ENCODE data around the gene ANKRD34C. TPM values are rescaled to one million over a fixed set of nuclear protein-coding genes. Genes with fewer than 3 reads are reported as not detected.

ANKRD34C gene
- not detected for total RNA-seq

DNA sequence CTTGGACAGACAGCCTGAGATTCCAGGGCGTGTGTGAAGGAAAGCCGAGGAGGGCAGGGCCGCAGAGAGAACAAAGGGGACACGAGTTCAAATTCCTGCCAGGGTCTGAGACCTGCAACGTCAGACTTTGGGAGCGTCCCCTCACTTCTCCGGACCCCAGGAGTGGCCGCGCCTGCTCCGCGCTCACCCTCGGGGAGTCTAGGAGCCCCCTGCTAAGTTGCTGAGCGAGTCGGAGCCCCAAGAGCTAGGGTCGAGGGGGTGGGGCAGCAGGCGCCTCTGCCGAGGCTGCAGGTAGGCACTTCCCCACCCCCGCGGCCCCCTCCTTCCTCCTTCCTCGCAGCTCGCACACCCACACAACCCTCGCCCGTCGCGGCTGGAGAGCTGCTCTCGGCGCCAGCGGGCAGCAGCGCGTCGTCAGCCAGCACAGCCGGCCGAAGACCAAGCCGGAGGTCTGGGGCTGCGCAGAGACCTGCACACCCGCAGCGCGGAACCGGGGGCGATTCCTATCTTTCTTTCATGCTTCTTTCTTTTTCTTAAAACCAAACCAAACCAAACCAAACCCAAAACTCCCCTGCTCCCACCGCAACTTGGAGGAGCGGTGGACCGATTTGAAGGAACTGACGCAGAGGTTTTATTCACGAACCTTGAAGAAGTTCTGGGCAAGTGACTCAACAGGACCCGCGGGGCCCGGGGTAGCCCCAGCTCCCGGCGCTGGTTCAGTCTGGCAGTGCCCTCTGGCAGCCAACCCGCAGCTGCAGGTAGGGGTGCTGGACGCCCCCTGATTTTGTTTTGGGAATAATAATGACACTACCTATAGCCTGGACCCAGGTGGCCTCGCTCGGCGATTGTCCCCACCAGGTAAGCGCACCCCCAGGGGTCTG, at the start of gene ANKRD34C:
Gene ANKRD34C (plus strand): TSS at position 352 of the 881 bp plus-strand sequence. CDS start 10,563 bp downstream, outside the sequence.
- no peaks in the 10 kb centered on the region for H3K9me3 Mint-ChIP-seq
- H3K36me3 Mint-ChIP-seq (ENCODE audit: low read depth): no peaks in the 10 kb centered on the region
- ChIA-PET POLR2A (no interaction called here), CTCF (no interaction called here)
- no peak for DNase-seq
- peaks cover 62% of the 10 kb centered on the region for H3K27me3 Mint-ChIP-seq
- H3K4me1 Mint-ChIP-seq: no peaks in the 10 kb centered on the region
- no peak within 1 kb of the TSS for H3K4me3 Mint-ChIP-seq
- H3K27ac Mint-ChIP-seq: peak within 1 kb of the TSS; percentile 34

DNA sequence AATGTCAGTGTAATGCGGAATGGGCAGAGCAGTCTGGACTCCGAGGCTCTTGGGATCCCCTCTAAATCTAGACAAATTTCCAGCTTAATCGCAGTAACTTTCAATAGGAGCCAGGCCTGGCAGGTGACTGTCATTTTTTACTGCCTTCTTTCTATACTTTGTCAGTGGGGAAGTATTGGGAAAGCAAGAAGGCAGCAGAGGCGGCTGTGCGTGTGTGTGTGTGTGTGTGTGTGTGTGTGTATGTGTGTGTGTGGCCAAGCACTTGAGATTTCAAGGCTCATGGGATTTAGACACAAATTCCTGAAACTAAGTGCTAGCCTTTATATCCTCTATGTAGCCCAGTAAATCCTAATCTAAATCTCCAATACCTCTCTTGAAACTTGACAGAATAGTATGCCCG, 49.3 kb upstream of the ANKRD34C start:
- Mint-ChIP-seq H3K36me3 (ENCODE audit: low read depth) (no peaks in the 10 kb centered on the region), H3K27ac (no peak overlapping the region), H3K4me3 (no peak overlapping the region), H3K27me3 (peaks cover 7% of the 10 kb centered on the region), H3K4me1 (no peaks in the 10 kb centered on the region), H3K9me3 (no peaks in the 10 kb centered on the region)
- ChIA-PET POLR2A (no interaction called here), CTCF (no interaction called here)
- DNase-seq: no peak

DNA sequence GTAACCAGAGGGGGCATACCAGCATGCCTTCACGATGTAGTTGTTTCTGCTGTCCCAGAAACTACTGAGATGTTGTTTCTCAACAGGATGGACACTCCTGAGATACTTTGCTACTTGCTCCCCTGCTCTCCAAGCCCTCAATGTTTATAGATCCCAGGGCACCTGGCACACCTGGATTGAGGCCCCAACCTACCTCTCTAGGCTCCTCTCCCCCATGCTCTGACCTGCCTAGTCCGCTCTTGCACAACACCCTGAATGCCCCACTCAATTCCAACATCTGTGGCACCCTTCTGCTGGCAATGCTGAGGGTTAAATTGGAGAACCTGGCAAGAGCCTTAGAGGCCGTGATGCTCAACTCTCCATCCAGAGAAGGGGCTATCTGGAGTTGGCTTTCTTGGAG, 42.5 kb upstream of the ANKRD34C start:
- CTCF ChIA-PET: no interaction called here
- Mint-ChIP-seq H3K4me3 (no peak overlapping the region), H3K9me3 (no peaks in the 10 kb centered on the region), H3K27me3 (peaks cover 10% of the 10 kb centered on the region), H3K36me3 (ENCODE audit: low read depth) (no peaks in the 10 kb centered on the region), H3K4me1 (no peaks in the 10 kb centered on the region), H3K27ac (no peak overlapping the region)
- POLR2A ChIA-PET: no interaction called here
- no peak for DNase-seq

DNA sequence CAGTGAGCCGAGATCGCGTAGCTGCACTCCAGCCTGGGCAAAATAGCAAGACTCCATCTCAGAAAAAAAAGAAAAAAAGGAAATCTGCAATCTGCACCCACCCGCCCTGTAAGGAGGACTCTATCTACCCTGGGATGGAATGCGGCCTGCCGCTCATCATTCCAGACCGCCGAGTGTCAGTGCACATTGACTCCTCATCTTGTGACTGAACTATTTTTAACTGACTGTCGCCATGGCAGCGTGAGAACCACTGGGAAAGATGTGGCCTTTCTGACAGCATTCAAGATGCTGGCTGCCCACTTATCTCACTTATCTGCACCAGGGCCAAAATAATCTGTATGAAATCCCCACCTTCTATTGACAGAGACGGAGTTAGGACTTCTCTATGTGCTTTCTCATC, 38.8 kb upstream of the ANKRD34C start:
- H3K27me3 Mint-ChIP-seq: peaks cover 4% of the 10 kb centered on the region
- H3K36me3 Mint-ChIP-seq (ENCODE audit: low read depth): no peaks in the 10 kb centered on the region
- CTCF ChIA-PET: no interaction called here
- H3K27ac Mint-ChIP-seq: no peak overlapping the region
- POLR2A ChIA-PET: no interaction called here
- H3K9me3 Mint-ChIP-seq: no peaks in the 10 kb centered on the region
- no peak for DNase-seq
- H3K4me1 Mint-ChIP-seq: no peaks in the 10 kb centered on the region
- no peak overlapping the region for H3K4me3 Mint-ChIP-seq

DNA sequence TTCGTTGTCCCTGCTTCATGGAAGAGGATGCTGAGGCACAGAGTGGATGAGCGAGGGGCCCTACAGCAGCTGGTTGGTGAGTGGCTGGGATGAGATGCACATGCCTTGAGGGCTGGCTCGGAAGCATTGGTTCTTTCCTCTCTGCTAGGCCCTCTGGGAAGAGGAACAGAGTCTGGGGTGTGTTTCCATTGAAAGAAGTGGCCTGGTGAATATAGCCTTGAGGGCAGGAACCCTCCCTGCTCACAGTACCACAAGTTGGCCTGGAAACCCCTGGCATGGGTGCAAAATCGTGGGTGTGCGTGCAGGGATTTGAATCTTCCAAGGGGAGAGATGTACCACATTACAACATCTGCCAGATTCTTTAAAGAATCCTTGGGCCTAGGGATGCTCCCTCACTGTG, 37.6 kb upstream of the ANKRD34C start:
- Mint-ChIP-seq H3K9me3 (no peaks in the 10 kb centered on the region), H3K4me1 (no peaks in the 10 kb centered on the region), H3K36me3 (ENCODE audit: low read depth) (no peaks in the 10 kb centered on the region), H3K27ac (no peak overlapping the region), H3K4me3 (no peak overlapping the region), H3K27me3 (peaks cover 4% of the 10 kb centered on the region)
- ChIA-PET POLR2A (no interaction called here), CTCF (no interaction called here)
- DNase-seq: no peak

DNA sequence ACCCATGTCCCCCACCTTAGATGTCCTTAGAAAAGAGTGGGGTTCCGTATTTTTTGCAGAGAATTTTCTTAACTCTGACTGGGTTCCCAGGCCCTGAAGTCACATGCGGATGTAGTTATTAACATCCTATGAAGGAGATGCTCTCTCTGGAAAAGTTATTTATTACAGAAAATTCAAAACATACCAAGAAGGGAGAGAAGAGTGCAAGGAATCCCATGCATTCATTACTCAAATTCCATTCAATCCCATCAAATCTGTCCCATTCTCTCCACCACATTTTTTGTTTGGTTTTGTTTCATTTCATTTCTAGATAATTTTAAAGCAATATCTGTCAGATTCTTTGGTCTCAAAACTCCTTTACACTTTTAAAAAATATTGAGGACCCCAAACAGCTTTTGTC, 34.3 kb upstream of the ANKRD34C start:
- POLR2A ChIA-PET: no interaction called here
- Mint-ChIP-seq H3K27me3 (peaks cover 5% of the 10 kb centered on the region), H3K9me3 (no peaks in the 10 kb centered on the region)

DNA sequence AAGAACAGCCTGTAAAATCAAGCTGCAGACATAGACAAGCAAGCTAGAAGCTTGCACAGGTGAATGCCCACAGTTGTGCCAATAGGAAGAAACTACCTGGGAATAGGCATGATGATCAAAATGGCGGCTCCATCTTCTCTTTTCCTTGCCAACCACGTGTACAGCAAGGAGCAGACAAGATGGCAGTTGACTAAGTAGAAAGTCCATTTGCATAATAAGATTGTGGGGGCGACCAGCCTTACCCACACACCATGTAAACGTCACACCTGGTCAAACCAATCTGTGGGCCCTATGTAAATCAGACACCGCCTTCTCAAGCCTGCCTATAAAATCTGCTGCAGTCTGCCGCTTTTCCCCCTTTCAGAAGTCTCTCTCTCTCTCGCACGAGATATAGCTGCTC, 25.1 kb upstream of the ANKRD34C start:
- H3K9me3 Mint-ChIP-seq: no peaks in the 10 kb centered on the region
- H3K27ac Mint-ChIP-seq: no peak overlapping the region
- no peaks in the 10 kb centered on the region for H3K4me1 Mint-ChIP-seq
- no peaks in the 10 kb centered on the region for H3K36me3 Mint-ChIP-seq (ENCODE audit: low read depth)
- ChIA-PET CTCF (no interaction called here), POLR2A (no interaction called here)
- peaks cover 11% of the 10 kb centered on the region for H3K27me3 Mint-ChIP-seq
- H3K4me3 Mint-ChIP-seq: no peak overlapping the region
- no peak for DNase-seq

More for the DNA sequence above, 34.3 kb upstream of the ANKRD34C start:
- no peaks in the 10 kb centered on the region for H3K36me3 Mint-ChIP-seq (ENCODE audit: low read depth)
- DNase-seq: no peak
- no peak overlapping the region for H3K4me3 Mint-ChIP-seq
- no peak overlapping the region for H3K27ac Mint-ChIP-seq
- no peaks in the 10 kb centered on the region for H3K4me1 Mint-ChIP-seq
- CTCF ChIA-PET: no interaction called here

DNA sequence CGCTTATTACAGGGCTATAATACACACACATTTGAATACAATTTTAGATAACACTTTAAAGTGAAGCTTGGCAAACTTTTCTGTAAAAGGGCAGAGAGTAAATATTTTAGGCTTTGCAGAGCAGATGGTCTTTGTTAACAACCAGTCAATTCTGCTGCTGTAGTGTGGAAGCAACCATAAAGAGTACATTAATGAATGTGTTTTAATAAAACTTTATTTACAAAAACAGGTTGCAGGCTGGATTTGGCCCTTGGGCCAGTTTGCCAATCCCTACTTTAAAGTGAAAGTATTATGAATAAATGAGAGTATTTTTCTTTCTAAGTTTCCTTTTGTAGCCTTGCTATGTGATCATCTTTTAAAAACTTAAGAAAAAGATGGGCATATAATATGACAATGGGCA, 20.7 kb upstream of the ANKRD34C start:
- H3K27me3 Mint-ChIP-seq: peaks cover 6% of the 10 kb centered on the region
- no peaks in the 10 kb centered on the region for H3K36me3 Mint-ChIP-seq (ENCODE audit: low read depth)
- no peak overlapping the region for H3K4me3 Mint-ChIP-seq
- H3K4me1 Mint-ChIP-seq: no peaks in the 10 kb centered on the region
- no peaks in the 10 kb centered on the region for H3K9me3 Mint-ChIP-seq
- ChIA-PET POLR2A (no interaction called here), CTCF (no interaction called here)
- H3K27ac Mint-ChIP-seq: no peak overlapping the region
- no peak for DNase-seq

DNA sequence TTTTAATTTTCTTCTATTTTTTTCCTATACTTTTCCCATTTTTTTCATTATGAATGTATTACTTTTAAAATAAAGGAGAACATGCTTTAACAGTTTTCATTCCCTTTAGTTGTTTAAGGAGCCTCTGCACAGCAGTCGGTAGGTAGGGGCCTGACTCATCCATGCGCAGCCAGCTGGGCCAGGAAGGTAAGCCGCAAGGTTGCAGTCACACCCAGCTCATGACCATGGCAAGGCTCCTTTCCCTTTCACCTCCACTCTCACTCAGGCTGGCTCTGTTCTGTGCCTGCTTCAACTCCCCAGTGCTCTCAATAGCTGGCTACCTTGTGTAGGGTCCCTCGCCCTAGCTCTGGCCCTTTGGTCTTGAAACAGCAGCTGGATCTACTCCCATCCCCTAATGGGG, 17.4 kb upstream of the ANKRD34C start:
- DNase-seq: no peak
- no peak overlapping the region for H3K4me3 Mint-ChIP-seq
- ChIA-PET CTCF (no interaction called here), POLR2A (no interaction called here)
- H3K27ac Mint-ChIP-seq: no peak overlapping the region
- H3K9me3 Mint-ChIP-seq: no peaks in the 10 kb centered on the region
- H3K27me3 Mint-ChIP-seq: peaks cover 16% of the 10 kb centered on the region
- H3K4me1 Mint-ChIP-seq: no peaks in the 10 kb centered on the region
- no peaks in the 10 kb centered on the region for H3K36me3 Mint-ChIP-seq (ENCODE audit: low read depth)

DNA sequence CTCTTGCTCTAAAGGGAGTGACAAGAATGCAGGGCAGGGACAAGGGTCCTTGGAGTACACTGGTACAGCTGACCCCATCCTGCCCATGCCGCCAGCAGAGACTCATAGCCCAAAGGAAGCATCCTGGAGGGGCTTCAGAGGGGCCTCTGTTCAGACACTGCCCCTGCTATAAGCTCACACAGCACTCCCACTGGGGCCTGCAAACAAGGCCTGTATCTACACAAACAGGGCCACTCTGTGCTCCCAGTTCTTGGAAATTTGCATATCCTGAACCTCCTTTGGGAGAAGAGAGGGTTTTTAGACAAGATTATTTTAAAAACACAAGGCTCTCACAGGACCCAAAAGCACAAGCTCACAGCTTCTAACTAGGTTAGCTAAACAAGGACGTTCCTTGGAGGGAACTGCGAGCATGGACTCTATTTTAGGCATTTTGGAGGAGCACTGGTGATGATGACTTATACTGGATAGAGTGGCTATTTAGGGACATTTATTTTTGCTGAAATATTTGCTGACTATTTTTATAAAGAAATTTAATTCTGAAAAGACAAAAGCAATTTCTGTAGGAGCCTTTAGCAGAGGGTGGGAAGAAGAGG, 16.4 kb upstream of the ANKRD34C start:
- Mint-ChIP-seq H3K4me1 (no peaks in the 10 kb centered on the region), H3K27ac (no peak overlapping the region), H3K36me3 (ENCODE audit: low read depth) (no peaks in the 10 kb centered on the region), H3K27me3 (peaks cover 16% of the 10 kb centered on the region), H3K9me3 (no peaks in the 10 kb centered on the region), H3K4me3 (no peak overlapping the region)
- ChIA-PET CTCF (no interaction called here), POLR2A (no interaction called here)
- no peak for DNase-seq

DNA sequence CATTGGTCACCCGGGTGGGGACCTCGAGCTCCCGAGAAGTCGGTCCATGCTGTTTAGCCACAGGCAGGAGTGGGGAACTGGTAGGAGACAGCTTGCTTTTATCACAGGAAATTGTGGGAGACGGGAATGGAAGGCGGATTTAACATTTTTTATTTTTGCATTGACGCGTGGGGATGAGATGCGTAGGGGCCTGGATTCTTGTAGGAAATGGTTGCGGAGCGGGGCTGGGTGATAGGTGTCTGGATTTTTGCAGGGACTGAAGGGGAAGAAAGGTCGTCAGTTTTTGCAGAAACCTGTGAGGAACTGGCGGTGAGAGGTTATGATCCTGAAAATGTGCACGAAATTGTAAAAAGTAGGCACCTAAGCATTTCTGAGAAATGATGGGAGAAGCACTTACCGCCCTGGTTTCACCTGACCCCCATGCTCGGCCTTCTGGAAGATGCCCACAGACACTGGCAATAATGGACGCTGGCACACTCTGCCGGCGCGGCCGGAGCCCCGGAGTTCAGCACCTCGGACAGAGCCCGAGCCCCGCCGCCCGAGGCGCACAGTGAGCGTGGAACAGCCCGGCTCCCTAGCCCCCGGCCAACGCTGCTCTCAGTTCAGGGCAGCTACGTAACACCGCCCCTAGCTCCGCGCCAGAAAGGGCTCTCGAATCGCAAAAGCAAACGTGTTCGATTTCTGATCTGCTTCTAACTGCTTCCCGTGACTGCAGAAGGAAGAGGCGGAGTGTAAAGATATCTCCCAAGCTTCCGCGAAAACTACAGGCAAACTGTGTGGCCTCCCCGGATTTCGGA, 928 bp downstream of the ANKRD34C start:
- peak; percentile 39 for DNase-seq
- Mint-ChIP-seq H3K36me3 (ENCODE audit: low read depth) (no peaks in the 10 kb centered on the region), H3K27ac (peak overlapping the region; percentile 34), H3K9me3 (no peaks in the 10 kb centered on the region), H3K4me1 (no peaks in the 10 kb centered on the region), H3K27me3 (peaks cover 65% of the 10 kb centered on the region), H3K4me3 (no peak overlapping the region)
- POLR2A ChIA-PET: no interaction called here
- CTCF ChIA-PET: no interaction called here

DNA sequence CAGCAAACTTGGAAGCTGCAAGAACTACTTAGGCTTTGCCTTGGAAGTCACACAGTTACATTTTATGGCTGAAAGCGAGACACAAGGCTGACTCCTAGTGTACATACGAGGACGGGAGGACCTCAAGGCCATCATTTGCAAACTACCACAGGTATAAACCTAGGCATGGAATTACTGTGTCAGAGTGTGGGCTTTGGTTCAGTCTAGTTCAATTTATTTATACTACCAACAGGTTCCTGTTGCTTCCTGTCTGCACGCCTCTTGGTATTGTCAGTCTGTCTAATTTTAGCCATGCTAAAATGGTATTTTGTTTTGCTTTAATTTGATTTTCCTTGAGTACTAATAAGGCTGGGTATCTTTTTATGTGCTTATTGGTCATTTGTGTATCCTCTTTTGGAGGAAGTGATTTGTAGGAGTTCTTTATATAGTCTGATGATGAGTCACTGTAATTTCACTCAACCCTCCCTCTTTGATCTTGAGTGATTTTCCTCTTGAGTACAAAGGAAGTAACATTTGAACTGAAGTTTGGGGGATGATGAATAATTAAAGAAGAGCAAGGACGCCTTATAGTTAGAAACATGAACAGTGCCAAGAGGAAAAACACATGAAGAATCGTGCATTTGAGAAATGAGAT, 8.2 kb downstream of the ANKRD34C start:
- peaks cover 18% of the 10 kb centered on the region for H3K27me3 Mint-ChIP-seq
- H3K36me3 Mint-ChIP-seq (ENCODE audit: low read depth): no peaks in the 10 kb centered on the region
- DNase-seq: no peak
- no peaks in the 10 kb centered on the region for H3K9me3 Mint-ChIP-seq
- no peak overlapping the region for H3K4me3 Mint-ChIP-seq
- POLR2A ChIA-PET: no interaction called here
- no peak overlapping the region for H3K27ac Mint-ChIP-seq
- CTCF ChIA-PET: no interaction called here
- peaks cover 3% of the 10 kb centered on the region for H3K4me1 Mint-ChIP-seq

DNA sequence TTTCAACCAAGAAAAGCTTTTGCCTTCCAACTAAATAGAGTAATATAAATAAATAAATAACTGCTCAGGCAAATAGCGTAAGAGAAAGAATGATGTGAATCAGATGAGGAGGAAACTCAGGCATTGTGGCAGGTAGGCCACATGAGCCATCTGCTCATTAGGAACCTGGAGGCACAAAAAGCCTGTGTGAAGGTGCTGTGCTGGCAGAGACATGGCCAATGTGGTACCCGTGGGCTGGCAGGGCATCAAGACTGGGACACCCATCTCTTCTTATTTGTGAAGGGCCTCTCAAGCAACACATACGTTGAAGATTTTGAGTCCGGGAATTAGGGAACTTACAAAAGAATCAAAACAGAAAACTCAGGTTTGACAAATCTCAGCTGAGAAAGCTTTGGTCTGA, 9.5 kb downstream of the ANKRD34C start:
- Mint-ChIP-seq H3K27ac (no peak overlapping the region), H3K9me3 (no peaks in the 10 kb centered on the region), H3K27me3 (peaks cover 12% of the 10 kb centered on the region), H3K36me3 (ENCODE audit: low read depth) (no peaks in the 10 kb centered on the region), H3K4me1 (peaks cover 3% of the 10 kb centered on the region), H3K4me3 (no peak overlapping the region)
- ChIA-PET CTCF (no interaction called here), POLR2A (no interaction called here)
- DNase-seq: no peak
